ENCODE results near the gene TNFRSF14. TPM values are rescaled to one million over a fixed set of nuclear protein-coding genes. Genes with fewer than 3 reads are reported as not detected.
"Not testable (repeated sequence)": the region's sequence is repeated elsewhere in the genome, so short reads cannot be mapped to it uniquely, and the experiment has no call there.

Gene TNFRSF14
- total RNA-seq, 1 donor from 2014 or later: 66.8 TPM

DNA sequence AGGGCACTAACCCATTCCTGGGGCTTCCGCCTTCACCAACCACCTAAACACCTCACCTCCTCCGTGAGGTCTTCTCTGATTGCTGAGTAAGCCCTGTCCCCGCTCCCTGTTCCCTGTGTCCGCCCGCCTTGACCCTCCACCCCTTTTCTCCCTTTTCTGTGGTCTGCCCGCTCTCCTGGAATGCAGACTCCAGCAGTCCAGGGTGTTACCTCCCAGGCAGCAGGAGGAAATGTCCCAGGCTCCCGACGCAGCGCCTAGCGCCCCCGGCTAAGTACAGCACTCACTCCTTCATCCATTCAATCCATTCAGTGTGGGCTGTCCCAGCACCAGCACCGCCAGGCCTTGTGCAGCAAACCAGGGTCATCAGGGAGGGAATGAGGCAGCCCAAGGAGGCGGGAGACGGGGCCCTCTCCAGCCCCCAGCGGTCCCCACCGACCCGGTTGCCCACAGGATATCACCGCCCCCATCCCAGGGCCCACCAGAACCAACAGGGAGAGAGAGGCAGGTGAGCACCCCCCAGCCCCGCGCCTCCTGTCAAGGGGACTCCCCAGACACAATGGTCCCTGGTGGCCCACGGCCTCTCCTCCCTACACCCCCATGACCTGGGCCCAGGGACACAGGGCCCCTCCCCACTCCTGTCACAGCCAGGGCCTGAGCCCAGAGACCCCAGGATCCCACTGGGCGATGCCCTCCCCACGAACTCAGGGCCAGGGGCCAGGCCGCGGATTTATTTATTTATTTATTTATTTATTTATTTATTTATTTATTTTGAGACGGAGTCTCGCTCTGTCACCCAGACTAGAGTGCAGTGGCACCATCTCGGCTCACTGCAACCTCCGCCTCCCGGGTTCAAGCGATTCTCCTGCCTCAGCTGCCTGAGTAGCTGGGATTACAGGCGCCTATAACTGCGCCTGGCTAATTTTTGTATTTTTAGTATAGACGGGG lies 10.2 kb downstream of the TNFRSF14 start:
- no peak for DNase-seq (ENCODE audit: low read depth in 2 of 2)

DNA sequence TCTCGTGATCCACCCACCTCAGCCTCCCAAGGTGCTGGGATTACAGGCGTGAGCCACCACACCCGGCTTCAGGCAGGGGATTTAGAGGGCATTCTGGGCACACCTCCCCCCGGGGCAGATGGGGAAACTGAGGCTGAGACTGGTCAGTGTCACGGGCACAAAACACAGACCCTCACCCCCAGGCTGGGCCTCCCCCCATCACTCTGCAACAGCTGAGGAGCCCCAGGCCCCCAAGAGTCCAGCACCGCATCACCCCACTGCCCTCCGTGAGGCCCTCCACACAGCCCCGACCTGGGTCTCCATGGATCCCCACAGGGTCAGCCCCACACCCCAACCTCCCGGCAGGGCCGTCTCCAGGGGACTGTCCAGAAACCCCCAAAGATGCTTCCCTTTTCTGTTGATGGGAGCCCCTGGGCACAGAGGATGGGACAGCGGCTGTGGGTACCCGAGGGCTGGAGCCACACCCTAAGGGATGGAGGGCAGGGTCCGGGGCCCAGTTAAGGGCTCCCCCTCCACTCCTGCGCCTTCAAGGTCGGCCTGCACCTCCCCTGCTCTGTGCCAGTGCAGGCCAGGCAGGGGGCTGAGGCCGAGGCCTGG lies 11.0 kb downstream of the TNFRSF14 start:
- DNase-seq (ENCODE audit: low read depth in 2 of 2): no peak

DNA sequence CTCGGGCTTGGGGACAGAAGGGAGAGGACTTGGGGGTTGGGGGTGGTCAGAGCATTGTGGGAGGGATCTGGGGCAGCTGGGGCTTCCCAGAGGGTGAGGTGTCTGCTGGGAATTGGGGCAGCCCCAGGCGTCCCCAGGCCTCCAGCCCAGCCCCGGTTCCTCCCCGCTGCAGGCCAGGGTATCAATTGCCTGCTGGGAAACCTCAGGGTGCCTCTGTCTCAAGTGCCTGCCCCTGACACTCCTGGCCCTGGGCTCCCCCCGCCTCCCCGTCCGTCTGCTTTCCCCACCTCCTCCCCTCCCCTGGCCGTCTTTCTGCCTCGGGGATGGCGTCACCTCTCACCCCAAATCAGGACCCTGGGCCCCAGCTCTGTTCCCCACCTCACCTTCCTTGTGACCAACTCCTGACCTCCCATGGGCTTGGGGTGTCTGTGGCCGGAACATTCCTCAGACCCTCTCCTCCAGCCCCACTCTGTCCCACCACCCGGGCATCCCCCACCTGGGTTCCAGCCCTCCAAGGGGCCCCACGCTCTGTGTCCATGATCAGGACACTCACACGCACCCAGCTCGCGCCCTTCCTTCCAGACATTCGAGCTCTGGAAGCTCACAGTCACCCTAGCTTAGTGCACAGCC lies 12.1 kb downstream of the TNFRSF14 start:
- not testable (repeated sequence) for DNase-seq (ENCODE audit: low read depth in 2 of 2)

DNA sequence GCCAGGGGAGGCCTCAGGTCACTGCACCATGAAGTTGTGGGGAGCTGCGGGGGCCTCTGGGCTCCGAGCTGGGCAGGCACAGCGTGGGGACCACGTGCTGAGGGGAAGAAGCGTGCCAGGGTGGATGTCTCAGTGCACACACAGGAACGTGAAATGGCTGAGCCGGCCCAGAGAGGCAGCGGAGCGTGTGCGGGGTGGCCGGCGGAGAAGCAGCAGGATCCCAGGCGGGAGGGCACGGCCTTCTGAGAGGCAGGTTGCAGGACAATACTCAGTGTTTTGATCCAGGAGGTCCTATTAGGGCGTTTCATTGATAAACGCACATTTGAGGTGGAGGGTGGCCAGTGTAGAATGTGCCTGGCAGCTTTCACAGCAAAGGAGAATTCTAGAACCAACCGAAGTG lies 12.9 kb downstream of the TNFRSF14 start:
- DNase-seq (ENCODE audit: low read depth in 2 of 2): no peak

DNA sequence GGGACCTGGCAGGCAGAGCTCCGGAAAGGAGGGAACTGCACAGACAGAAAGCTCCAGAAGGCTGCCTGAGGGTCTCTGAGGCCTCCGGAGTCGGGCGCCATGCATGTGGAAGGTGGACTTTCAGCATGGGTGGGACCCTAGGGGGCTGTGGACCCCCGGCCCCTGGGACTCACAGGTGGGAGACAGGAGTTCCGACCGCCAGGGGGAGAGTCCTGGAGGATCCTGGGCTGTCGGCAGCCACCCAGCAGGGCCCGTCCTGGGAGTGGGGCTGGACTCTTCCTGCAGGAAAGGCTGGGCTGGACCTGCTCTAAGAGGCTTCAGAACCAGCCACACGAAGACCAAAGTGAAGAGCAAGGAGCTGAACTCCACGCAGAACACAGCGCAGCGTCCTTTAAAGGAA lies 13.5 kb downstream of the TNFRSF14 start:
- DNase-seq (ENCODE audit: low read depth in 2 of 2): not testable (repeated sequence)

- no peak for DNase-seq (ENCODE audit: low read depth in 2 of 2)
These were observed 14.2 kb downstream of the TNFRSF14 start for GRCh38 chr1:2570332-2570731.

GRCh38 chr1:2571348-2571747 lies 15.2 kb downstream of the TNFRSF14 start:
- DNase-seq (ENCODE audit: low read depth in 2 of 2): no peak

DNA sequence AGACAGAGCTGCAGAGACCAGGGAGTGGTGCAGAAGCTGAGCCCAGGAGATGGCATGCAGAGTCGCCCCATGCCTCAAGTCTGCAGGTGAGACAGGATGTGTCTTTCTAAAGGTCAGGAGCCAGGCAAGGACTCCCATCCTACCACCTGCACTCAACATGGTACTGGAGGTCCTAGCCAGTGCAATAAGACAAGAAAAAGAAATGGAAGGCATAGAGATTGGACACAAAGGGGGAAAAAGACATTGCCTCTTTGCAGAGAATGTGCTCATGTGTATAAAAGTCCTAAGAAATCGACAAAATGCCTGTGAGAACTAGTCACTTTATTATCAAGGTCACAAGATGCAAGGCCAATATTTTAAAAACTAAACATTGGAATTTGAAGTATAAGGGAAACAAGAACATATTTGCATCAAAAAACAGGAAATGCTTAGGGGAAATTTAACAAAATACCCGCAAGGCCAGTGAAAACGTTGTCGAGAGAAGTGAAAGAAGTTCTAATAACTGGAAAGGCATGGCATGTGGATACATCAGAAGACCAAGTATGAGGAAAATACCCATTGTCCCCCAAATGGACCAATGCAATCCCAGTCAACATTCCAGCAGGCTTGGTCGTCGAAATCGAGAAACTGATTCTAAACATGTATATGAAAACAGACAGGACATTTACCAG lies 17.2 kb downstream of the TNFRSF14 start:
- DNase-seq (ENCODE audit: low read depth in 2 of 2): no peak

GRCh38 chr1:2574350-2574749 lies 18.2 kb downstream of the TNFRSF14 start:
- no peak for DNase-seq (ENCODE audit: low read depth in 2 of 2)

DNA sequence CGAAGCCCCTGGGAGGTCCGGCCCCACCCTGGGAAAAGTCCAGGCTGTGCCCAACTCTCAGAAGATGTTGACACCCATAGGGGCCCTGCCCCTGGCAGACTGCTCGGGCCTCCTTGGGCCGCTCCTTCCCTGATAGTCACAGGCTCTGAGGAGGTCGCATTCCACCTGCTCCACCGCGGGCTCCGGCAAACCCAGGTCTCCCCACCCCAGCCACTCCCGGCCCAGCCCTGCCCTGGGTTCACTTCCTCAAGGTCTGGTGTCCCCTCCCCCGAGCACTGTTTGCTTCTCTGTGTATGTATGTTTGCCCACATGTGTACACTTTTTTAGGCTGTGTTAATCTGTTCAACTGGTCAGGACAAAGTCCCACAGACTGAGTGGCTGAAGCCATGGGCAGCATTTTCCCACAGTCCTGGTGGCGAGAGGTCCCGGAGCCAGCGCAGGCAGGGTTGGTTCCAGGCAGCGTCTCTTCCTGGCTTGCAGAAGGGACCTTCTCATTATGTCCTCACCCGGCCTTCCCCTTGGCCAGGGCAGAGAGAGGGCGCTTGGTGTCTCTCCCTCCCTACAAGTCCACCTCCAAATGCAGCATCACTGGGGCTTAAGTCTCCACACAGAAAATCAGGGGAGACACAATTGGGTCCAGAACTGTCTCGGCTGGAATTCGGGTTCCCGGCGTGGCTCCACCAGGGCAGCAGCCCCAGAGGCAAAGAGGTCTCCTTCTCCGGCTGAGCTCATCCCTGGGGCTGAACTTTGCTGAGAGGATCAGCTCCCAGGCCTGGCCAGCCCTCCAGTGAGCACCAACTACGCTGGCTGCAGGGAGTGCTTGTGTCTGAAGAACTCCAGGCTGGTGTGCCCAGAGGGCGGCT lies 19.9 kb downstream of the TNFRSF14 start:
- no peak for DNase-seq (ENCODE audit: low read depth in 2 of 2)

- not testable (repeated sequence) for DNase-seq (ENCODE audit: low read depth in 2 of 2)
These were observed 21.4 kb downstream of the TNFRSF14 start for GRCh38 chr1:2577565-2578075.

GRCh38 chr1:2578758-2579118 lies 22.6 kb downstream of the TNFRSF14 start:
- no peak for DNase-seq (ENCODE audit: low read depth in 2 of 2)

DNA sequence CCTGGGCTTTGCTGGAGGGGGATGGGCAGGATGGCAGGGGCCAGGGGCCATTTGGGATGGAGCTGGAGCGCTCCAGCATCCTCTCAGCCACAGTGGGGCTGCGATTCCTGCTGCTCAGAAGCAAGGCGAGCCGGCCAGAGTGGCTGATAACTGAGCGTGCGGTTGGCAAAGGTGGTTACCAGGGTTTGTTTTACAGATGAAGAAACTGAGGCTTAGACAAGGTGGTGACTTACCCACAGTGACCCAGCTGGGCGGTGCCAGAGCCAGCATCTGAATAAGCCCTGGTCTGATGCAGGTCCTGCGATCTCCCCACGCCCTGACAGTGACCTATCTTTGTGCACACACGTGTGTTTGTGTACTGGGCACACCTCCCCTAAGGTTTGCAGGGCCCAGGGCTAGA lies 24.5 kb downstream of the TNFRSF14 start:
- DNase-seq (ENCODE audit: low read depth in 2 of 2): no peak

GRCh38 chr1:2582391-2582790 lies 26.2 kb downstream of the TNFRSF14 start:
- DNase-seq (ENCODE audit: low read depth in 2 of 2): no peak

DNA sequence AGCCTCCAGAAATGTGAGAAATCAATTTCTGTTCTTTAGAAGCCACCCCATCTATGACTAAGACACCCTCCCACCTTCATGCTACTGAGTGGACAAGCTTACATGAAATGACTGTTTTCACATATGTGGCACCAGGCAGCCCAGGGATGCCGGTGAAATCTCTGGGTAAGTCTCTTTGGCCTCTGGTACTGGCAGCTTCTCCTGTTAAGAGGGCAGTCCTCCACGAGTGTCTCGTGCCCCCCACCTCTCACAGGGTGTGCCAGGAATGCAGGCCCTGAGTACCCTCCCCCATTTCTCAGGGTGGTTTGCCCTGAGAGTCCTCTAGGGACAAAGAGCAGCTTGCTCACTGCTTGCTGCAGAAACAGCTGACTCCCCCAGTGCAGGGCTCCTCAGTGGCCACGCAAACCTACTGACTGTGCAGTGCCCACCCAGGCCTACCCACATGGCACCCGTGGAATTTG lies 27.2 kb downstream of the TNFRSF14 start:
- no peak for DNase-seq (ENCODE audit: low read depth in 2 of 2)

GRCh38 chr1:2583871-2584351 lies 27.7 kb downstream of the TNFRSF14 start:
- DNase-seq (ENCODE audit: low read depth in 2 of 2): no peak

GRCh38 chr1:2584686-2585317 lies 28.6 kb downstream of the TNFRSF14 start:
- no peak for DNase-seq (ENCODE audit: low read depth in 2 of 2)

DNA sequence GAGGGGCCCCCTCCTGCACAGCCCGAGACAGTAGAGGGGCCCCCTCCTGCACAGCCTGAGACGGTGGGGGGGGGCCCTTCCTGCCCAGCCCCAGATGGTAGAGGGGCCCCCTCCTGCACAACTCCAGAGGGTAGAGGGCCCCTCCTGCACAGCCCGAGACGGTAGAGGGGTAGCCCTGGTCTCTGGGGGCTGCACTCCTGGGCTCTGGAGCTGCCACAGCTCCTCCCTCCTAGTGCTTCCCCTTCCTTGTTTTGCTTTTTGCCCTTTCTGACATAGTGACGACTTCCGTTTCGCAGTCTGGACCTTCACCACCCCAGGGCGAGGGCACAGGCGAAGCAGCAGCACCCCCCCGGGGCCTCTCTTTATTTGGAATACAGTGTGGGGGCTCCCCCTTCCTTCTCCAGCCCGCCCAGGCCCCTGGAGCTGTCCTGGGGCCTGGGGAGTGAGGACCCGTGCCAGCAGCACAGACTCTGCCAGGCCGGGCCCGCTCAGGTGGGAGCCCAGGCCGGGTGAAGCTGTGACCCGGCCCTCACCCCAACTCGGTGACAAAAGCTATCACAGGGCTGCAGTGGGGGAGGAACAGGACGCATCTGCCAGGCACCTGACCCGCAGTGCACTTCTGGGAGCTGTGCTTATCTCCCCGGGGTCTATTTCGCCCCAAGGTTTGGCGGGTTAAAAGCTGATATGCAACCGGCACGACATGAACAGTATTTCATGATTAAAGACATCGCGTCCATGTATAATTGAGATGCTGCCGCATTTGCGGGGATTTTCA lies 29.3 kb downstream of the TNFRSF14 start:
- peak; percentile 64 to 88 for DNase-seq (ENCODE audit: low read depth in 2 of 2)
